Measurements from ENCODE around the gene KHDRBS1. TPM values are rescaled to one million over a fixed set of nuclear protein-coding genes. Genes with fewer than 3 reads are reported as not detected.

KHDRBS1 gene, protein sequence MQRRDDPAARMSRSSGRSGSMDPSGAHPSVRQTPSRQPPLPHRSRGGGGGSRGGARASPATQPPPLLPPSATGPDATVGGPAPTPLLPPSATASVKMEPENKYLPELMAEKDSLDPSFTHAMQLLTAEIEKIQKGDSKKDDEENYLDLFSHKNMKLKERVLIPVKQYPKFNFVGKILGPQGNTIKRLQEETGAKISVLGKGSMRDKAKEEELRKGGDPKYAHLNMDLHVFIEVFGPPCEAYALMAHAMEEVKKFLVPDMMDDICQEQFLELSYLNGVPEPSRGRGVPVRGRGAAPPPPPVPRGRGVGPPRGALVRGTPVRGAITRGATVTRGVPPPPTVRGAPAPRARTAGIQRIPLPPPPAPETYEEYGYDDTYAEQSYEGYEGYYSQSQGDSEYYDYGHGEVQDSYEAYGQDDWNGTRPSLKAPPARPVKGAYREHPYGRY
- 50.5 and 93.7 TPM in 2 replicates for total RNA-seq

DNA sequence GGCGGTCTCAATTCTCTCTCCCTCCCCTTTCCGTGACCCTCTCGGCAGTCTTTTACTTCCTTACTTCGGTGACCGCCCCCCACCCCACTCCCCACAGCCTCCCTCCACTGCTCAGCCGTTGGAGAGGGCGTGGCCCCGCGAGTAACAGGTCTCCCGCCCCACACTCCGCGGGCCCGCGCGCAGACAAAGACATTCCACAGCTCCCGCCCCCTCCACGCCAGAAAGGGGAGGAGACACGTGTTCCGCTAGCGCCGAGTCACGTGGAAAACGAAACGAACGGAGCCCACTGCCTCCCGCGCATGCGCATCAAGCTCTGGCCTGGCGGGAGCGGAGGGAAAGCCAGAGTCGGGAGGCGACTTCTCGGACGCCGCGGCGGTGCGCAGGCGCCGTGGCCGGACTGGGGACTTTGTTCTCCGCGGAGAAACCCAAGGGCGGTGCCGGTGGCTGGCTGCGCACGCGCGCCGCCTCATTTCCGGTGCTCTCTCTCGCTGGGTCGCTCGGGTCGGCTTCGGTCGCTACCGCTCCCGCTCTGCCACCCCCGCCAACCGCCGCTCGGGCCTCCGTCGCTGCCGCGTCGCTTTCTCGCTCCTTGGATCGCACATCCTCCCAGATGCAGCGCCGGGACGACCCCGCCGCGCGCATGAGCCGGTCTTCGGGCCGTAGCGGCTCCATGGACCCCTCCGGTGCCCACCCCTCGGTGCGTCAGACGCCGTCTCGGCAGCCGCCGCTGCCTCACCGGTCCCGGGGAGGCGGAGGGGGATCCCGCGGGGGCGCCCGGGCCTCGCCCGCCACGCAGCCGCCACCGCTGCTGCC is at the start of gene KHDRBS1:
Gene KHDRBS1, plus strand, starts transcription at position 483 of the 813 bp plus-strand sequence. Its CDS starts 128 bp downstream, at position 611.

DNA sequence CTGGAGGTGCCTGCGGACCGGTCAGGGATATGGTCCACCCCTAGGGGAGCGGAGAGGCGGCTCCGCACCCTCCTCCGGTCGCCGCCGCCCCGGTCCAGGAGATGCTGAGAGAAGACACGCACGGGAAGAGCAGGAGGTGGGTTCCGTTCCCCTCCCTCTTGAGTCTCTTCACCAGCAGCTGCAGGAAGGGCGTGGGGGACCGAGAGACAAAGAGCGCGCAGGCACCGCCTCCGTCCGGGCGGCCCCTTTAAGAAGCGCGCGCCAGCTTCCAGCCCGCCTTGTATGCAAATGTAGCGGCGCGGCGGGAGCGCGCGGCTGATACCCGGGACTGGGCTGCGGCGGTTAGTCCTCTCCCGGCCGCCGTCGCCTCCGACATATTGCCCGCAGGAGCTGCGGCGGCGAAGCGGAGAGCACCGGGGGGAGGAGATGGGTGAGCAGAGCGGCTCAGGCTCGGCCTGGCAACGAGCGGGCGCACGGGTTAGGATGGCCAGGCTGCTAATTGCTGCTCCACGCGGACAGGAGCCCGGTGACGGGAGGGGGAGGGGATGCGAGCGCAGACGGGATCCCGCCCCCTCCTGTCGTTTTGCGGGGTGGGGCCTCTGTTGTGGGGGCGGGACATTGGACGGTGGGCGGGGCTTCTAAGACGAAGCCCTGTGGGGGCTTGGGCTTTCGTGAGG is 59.1 kb downstream of the KHDRBS1 start, which contains the start of gene TMEM39B:
Gene TMEM39B, plus strand, starts transcription at position 318 of the 677 bp plus-strand sequence. Its CDS starts 109 bp downstream, at position 427.

Other genes with a start within 250 kb of the KHDRBS1 start
- 0.16 and 1.1 TPM in 2 replicates for gene ADGRB2, start 249.5 kb upstream of the KHDRBS1 start, total RNA-seq
- 2.8 and 6.3 TPM in 2 replicates for gene SPOCD1, start 197.8 kb upstream of the KHDRBS1 start, total RNA-seq
- gene PTP4A2, start 75.5 kb upstream of the KHDRBS1 start, total RNA-seq = 158 and 317 TPM in 2 replicates
- 9.2 and 13.5 TPM in 2 replicates for gene TMEM39B, start 59.1 kb downstream of the KHDRBS1 start, total RNA-seq
- gene KPNA6, start 94.2 kb downstream of the KHDRBS1 start, total RNA-seq = 18.9 and 39.8 TPM in 2 replicates
- gene TXLNA, start 165.8 kb downstream of the KHDRBS1 start, total RNA-seq = 54.2 and 71.9 TPM in 2 replicates
- gene CCDC28B, start 186.7 kb downstream of the KHDRBS1 start, total RNA-seq = 13.9 and 16.3 TPM in 2 replicates
- gene IQCC, start 191.8 kb downstream of the KHDRBS1 start, total RNA-seq = 1.1 and 1.8 TPM in 2 replicates
- gene DCDC2B, start 195.2 kb downstream of the KHDRBS1 start, total RNA-seq = not detected in 2 replicates
- 10.7 and 13.8 TPM in 2 replicates for gene TMEM234, start 208.5 kb downstream of the KHDRBS1 start, total RNA-seq
- gene EIF3I, start 208.5 kb downstream of the KHDRBS1 start, total RNA-seq = 260 and 269 TPM in 2 replicates
- gene FAM167B, start 233.4 kb downstream of the KHDRBS1 start, total RNA-seq = 7.8 and 23.5 TPM in 2 replicates
- 0.16 TPM in 1 of 2 replicates, not detected in the other for gene LCK, start 237.4 kb downstream of the KHDRBS1 start, total RNA-seq